HepG2 (cell line): ENCODE measurements around the gene MYLK. TPM values are rescaled to one million over a fixed set of nuclear protein-coding genes. Genes with fewer than 3 reads are reported as not detected.

ENCODE experiments used
- CCDC6 ChIP-seq: sonication (generic); formaldehyde crosslinking; IDR thresholded peaks from 2 replicates; pipeline ENCODE4 v1.8.1; 2022; ENCODE audit warnings: mild to moderate bottlenecking, missing genetic modification reagents, moderate library complexity
- CEBPG ChIP-seq: IDR thresholded peaks from 2 replicates; pipeline ENCODE4 v1.6.1; 2016
- CREM ChIP-seq, 2 experiments: sonication (generic) in 1 of 2; formaldehyde crosslinking in 1 of 2; IDR thresholded peaks; 2 replicates each; pipeline versions ENCODE4 v1.4.0 to v1.6.1; 2016 to 2020; ENCODE audit warnings: antibody characterized with exemption in 1 of 2, mild to moderate bottlenecking in 1 of 2, missing genetic modification reagents in 1 of 2
- GABPB1 ChIP-seq: IDR thresholded peaks from 2 replicates; pipeline ENCODE4 v1.6.1; 2016; ENCODE audit warnings: mild to moderate bottlenecking, missing genetic modification reagents, moderate library complexity, missing compliant biosample characterization
- GATAD1 ChIP-seq: IDR thresholded peaks from 2 replicates; pipeline ENCODE4 v1.6.1; 2016; ENCODE audit warnings: missing genetic modification reagents, missing compliant biosample characterization
- HDAC2 ChIP-seq: sonication (generic); formaldehyde crosslinking; IDR thresholded peaks from 2 replicates; pipeline ENCODE4 v1.4.0; 2020; ENCODE audit warnings: missing genetic modification reagents
- PCBP1 ChIP-seq: fragments of 200-400 bp; formaldehyde crosslinking; IDR thresholded peaks from 2 replicates; pipeline ENCODE4 v1.6.1; 2017; ENCODE audit warnings: mild to moderate bottlenecking, low read depth, low read length, borderline replicate concordance
- PPARG ChIP-seq: conservative IDR thresholded peaks from 2 replicates; pipeline ENCODE4 v1.6.1; 2016; ENCODE audit warnings: missing biosample characterization, missing genetic modification reagents
- SOX13 ChIP-seq, 3 experiments: fragments of 450-650 bp in 1 of 3; sonication (generic) in 1 of 3; formaldehyde crosslinking in 1 of 3; IDR thresholded peaks in 2 of 3; conservative IDR thresholded peaks in 1 of 3; 2 replicates each; pipeline versions ENCODE4 v1.5.0 to v1.6.1; 2016 to 2020; ENCODE audit warnings: antibody characterized with exemption in 1 of 3, mild to moderate bottlenecking in 1 of 3, missing compliant biosample characterization in 1 of 3, missing genetic modification reagents in 1 of 3, moderate library complexity in 1 of 3
- SP5 ChIP-seq: IDR thresholded peaks from 2 replicates; pipeline ENCODE4 v1.6.1; 2016; ENCODE audit warnings: low read depth, borderline replicate concordance
- ZNF101 ChIP-seq: sonication (generic); formaldehyde crosslinking; IDR thresholded peaks from 2 replicates; pipeline ENCODE4 v1.4.0; 2020; ENCODE audit warnings: mild to moderate bottlenecking, low read depth, missing genetic modification reagents, borderline replicate concordance
- ZNF329 ChIP-seq: sonication (generic); formaldehyde crosslinking; IDR thresholded peaks from 2 replicates; pipeline ENCODE4 v1.9.0; 2021; ENCODE audit warnings: low read depth, mild to moderate bottlenecking, missing genetic modification reagents
- ZNF776 ChIP-seq: sonication (generic); formaldehyde crosslinking; IDR thresholded peaks from 2 replicates; pipeline ENCODE4 v1.4.0; 2020; ENCODE audit warnings: mild to moderate bottlenecking, missing genetic modification reagents
- polyA plus RNA-seq, 8 experiments: library from polyadenylated mRNA; depleted of rRNA in 3 of 8; stranded (reverse) in 7 of 8; unstranded in 1 of 8; fragments of >200 nt; fragmentation: Illumina TruSeq in 4 of 8; extraction: Trizol in 4 of 8; gene quantifications; 2 replicates each; pipeline versions ENCODE4 v1.2.1 to v1.2.3, GENCODE V29; 2011 to 2016; ENCODE audit warnings: low read depth in 4 of 8, missing spikeins in 1 of 8, mixed read lengths in 1 of 8; ENCODE audit not compliant: insufficient read depth in 1 of 8
- total RNA-seq, 5 experiments: library from RNA; depleted of rRNA; stranded (reverse); fragments of >200 nt; fragmentation: Illumina TruSeq; extraction: Trizol; gene quantifications; 2 replicates each; pipeline ENCODE4 v1.2.3, GENCODE V29; 2016; ENCODE audit warnings: low read depth in 1 of 5
- TF ChIP-seq, protein P1 (sequence below): sonication (generic); formaldehyde crosslinking; IDR thresholded peaks from 2 replicates; pipeline ENCODE4 v1.5.1; 2020; ENCODE audit warnings: mild to moderate bottlenecking, missing genetic modification reagents
- TF ChIP-seq, protein P2 (sequence below): IDR thresholded peaks from 2 replicates; pipeline ENCODE4 v1.6.1; 2016; ENCODE audit warnings: missing compliant biosample characterization, missing genetic modification reagents, borderline replicate concordance
- TF ChIP-seq, protein P3 (sequence below): sonication (generic); formaldehyde crosslinking; IDR thresholded peaks from 2 replicates; pipeline ENCODE4 v1.9.0; 2022; ENCODE audit warnings: low read depth, missing genetic modification reagents
- TF ChIP-seq, protein P4 (sequence below): sonication (generic); formaldehyde crosslinking; IDR thresholded peaks from 2 replicates; pipeline ENCODE4 v1.5.1; 2020; ENCODE audit warnings: mild to moderate bottlenecking, missing genetic modification reagents, moderate library complexity
- TF ChIP-seq, protein P5 (sequence below): sonication (generic); formaldehyde crosslinking; IDR thresholded peaks from 2 replicates; pipeline ENCODE4 v1.4.0; 2020; ENCODE audit warnings: mild to moderate bottlenecking, missing genetic modification reagents

Gene MYLK
- total and polyA plus RNA-seq, 2 of the 13 experiments (the other 11 are each of a cell fraction or from before 2014, with no cell fraction given): 10.6 to 34.9 TPM

DNA sequence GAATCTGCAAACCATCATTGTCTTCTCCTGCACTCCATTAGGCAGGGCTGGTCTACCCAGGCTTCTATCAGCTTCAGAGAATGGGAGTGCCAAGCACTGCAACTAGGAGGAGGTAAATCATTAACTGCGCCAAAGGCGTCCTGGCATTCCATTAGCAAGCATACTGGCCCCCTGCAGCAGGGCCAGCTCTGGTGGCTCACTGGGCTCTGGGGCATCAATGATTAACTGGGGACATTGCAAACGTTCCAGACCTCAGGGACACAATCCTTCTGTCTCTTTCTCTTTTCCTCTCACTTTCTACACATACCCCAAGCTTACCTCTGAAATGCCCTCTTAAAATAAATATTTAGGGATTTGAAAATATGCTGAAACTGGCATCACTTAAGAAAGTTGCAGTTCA is 129.0 kb downstream of the MYLK start (continued):
- TF ChIP-seq, protein P1, sequence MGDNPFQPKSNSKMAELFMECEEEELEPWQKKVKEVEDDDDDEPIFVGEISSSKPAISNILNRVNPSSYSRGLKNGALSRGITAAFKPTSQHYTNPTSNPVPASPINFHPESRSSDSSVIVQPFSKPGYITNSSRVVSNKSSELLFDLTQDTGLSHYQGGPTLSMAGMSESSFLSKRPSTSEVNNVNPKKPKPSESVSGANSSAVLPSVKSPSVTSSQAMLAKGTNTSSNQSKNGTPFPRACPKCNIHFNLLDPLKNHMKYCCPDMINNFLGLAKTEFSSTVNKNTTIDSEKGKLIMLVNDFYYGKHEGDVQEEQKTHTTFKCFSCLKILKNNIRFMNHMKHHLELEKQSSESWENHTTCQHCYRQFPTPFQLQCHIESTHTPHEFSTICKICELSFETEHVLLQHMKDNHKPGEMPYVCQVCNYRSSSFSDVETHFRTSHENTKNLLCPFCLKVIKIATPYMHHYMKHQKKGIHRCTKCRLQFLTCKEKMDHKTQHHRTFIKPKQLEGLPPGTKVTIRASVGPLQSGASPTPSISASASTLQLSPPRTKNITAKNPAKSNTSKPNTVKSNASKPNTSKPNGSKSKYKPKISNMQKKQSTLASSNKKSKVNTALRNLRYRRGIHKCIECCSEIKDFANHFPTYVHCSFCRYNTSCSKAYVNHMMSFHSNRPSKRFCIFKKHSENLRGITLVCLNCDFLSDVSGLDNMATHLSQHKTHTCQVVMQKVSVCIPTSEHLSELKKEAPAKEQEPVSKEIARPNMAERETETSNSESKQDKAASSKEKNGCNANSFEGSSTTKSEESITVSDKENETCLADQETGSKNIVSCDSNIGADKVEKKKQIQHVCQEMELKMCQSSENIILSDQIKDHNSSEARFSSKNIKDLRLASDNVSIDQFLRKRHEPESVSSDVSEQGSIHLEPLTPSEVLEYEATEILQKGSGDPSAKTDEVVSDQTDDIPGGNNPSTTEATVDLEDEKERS (CRISPR knock-in tag): 0 out of 2 replicates have a peak, but pooled peaks have one; percentile 19
- no peak for TF ChIP-seq PCBP1
- TF ChIP-seq GATAD1 (CRISPR knock-in tag): peak; percentile 36; the same call in 1 of the 2 replicates
- TF ChIP-seq, protein P2, sequence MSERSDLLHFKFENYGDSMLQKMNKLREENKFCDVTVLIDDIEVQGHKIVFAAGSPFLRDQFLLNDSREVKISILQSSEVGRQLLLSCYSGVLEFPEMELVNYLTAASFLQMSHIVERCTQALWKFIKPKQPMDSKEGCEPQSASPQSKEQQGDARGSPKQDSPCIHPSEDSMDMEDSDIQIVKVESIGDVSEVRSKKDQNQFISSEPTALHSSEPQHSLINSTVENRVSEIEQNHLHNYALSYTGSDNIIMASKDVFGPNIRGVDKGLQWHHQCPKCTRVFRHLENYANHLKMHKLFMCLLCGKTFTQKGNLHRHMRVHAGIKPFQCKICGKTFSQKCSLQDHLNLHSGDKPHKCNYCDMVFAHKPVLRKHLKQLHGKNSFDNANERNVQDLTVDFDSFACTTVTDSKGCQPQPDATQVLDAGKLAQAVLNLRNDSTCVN (CRISPR knock-in tag): no peak
- TF ChIP-seq SP5 (CRISPR knock-in tag): 0 out of 2 replicates have a peak, but pooled peaks have one; percentile 26
- TF ChIP-seq PPARG: peak; percentile 56; the same call in 1 of the 2 replicates
- TF ChIP-seq, protein P3, sequence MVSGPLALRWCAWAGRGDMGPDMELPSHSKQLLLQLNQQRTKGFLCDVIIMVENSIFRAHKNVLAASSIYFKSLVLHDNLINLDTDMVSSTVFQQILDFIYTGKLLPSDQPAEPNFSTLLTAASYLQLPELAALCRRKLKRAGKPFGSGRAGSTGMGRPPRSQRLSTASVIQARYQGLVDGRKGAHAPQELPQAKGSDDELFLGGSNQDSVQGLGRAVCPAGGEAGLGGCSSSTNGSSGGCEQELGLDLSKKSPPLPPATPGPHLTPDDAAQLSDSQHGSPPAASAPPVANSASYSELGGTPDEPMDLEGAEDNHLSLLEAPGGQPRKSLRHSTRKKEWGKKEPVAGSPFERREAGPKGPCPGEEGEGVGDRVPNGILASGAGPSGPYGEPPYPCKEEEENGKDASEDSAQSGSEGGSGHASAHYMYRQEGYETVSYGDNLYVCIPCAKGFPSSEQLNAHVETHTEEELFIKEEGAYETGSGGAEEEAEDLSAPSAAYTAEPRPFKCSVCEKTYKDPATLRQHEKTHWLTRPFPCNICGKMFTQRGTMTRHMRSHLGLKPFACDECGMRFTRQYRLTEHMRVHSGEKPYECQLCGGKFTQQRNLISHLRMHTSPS (CRISPR knock-in tag): peak; percentile 80
- TF ChIP-seq CCDC6 (CRISPR knock-in tag): no peak
- no peak for TF ChIP-seq ZNF101 (CRISPR knock-in tag)
- peak; percentile 54 for TF ChIP-seq CEBPG (CRISPR knock-in tag)
- TF ChIP-seq, protein P4, sequence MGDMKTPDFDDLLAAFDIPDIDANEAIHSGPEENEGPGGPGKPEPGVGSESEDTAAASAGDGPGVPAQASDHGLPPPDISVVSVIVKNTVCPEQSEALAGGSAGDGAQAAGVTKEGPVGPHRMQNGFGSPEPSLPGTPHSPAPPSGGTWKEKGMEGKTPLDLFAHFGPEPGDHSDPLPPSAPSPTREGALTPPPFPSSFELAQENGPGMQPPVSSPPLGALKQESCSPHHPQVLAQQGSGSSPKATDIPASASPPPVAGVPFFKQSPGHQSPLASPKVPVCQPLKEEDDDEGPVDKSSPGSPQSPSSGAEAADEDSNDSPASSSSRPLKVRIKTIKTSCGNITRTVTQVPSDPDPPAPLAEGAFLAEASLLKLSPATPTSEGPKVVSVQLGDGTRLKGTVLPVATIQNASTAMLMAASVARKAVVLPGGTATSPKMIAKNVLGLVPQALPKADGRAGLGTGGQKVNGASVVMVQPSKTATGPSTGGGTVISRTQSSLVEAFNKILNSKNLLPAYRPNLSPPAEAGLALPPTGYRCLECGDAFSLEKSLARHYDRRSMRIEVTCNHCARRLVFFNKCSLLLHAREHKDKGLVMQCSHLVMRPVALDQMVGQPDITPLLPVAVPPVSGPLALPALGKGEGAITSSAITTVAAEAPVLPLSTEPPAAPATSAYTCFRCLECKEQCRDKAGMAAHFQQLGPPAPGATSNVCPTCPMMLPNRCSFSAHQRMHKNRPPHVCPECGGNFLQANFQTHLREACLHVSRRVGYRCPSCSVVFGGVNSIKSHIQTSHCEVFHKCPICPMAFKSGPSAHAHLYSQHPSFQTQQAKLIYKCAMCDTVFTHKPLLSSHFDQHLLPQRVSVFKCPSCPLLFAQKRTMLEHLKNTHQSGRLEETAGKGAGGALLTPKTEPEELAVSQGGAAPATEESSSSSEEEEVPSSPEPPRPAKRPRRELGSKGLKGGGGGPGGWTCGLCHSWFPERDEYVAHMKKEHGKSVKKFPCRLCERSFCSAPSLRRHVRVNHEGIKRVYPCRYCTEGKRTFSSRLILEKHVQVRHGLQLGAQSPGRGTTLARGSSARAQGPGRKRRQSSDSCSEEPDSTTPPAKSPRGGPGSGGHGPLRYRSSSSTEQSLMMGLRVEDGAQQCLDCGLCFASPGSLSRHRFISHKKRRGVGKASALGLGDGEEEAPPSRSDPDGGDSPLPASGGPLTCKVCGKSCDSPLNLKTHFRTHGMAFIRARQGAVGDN (CRISPR knock-in tag): peak; percentile 65
- peak; percentile 22; the same call in 1 of the 2 replicates for TF ChIP-seq CREM (IDR thresholded peaks at IDR 0.05)
- TF ChIP-seq CREM (CRISPR knock-in tag; IDR thresholded peaks at IDR 0.05): no peak
- peak; percentile 73; the same call in 1 of the 2 replicates for TF ChIP-seq HDAC2 (CRISPR knock-in tag)
- no peak for TF ChIP-seq ZNF776
- TF ChIP-seq ZNF329 (CRISPR knock-in tag): no peak
- 0 out of 2 replicates have a peak, but pooled peaks have one; percentile 35 for TF ChIP-seq SOX13 (IDR thresholded peaks at IDR 0.05)
- peak in 1 of 2 experiments; percentile 83; a peak in 2 of 4 replicates for TF ChIP-seq SOX13 (CRISPR knock-in tag; conservative IDR thresholded peaks at IDR 0.05 in 1 of 2, IDR thresholded peaks at IDR 0.05 in 1 of 2)
- TF ChIP-seq, protein P5, sequence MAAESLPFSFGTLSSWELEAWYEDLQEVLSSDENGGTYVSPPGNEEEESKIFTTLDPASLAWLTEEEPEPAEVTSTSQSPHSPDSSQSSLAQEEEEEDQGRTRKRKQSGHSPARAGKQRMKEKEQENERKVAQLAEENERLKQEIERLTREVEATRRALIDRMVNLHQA: no peak
- 0 out of 2 replicates have a peak, but pooled peaks have one; percentile 27 for TF ChIP-seq GABPB1 (CRISPR knock-in tag)
